ENCODE measurements around the gene RAD51B. TPM values are rescaled to one million over a fixed set of nuclear protein-coding genes. Genes with fewer than 3 reads are reported as not detected.

The RAD51B gene
- total RNA-seq, 1 experiment from 2014 or later, result 23.3 TPM

DNA sequence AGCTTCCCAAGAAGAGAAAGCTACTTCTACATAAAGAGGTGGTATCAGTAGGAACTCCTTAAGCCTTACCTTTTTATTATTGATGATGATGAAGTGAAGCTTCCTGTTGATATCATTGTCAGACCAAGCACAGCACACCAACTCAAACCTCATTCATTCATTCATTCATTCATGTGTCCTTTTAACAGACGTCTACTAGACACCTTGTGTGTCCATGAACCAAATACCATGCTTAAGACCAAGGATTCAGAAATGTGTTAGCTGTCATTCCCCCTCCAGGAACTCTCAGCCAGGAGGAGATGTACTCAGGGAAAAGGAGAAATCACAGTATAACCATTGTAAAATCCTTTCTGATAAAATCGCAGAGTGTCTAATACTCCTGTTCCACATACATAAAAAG, 778.5 kb downstream of the RAD51B start:
- intact Hi-C loops (cut with micrococcal nuclease; ENCODE audit: unreplicated experiment), result no loop called here
- H3K27ac ChIP-seq (ENCODE audit: low read depth, low read length, poor library complexity, severe bottlenecking), result no peak overlapping the region
- no peak for DNase-seq (ENCODE audit: low spot score)
- TF ChIP-seq, protein P1, sequence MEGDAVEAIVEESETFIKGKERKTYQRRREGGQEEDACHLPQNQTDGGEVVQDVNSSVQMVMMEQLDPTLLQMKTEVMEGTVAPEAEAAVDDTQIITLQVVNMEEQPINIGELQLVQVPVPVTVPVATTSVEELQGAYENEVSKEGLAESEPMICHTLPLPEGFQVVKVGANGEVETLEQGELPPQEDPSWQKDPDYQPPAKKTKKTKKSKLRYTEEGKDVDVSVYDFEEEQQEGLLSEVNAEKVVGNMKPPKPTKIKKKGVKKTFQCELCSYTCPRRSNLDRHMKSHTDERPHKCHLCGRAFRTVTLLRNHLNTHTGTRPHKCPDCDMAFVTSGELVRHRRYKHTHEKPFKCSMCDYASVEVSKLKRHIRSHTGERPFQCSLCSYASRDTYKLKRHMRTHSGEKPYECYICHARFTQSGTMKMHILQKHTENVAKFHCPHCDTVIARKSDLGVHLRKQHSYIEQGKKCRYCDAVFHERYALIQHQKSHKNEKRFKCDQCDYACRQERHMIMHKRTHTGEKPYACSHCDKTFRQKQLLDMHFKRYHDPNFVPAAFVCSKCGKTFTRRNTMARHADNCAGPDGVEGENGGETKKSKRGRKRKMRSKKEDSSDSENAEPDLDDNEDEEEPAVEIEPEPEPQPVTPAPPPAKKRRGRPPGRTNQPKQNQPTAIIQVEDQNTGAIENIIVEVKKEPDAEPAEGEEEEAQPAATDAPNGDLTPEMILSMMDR (conservative IDR thresholded peaks at IDR 0.05; ENCODE audit: low read depth, low read length), result no peak
- TF ChIP-seq EZH2 (IDR thresholded peaks at IDR 0.05; ENCODE audit: borderline replicate concordance, low read depth, low read length, poor library complexity, severe bottlenecking), result no peak
- POLR2A ChIA-PET (ENCODE audit: low non-redundant PET), result no interaction called here
- H3K36me3 ChIP-seq (ENCODE audit: insufficient read depth, low read length, poor library complexity, severe bottlenecking), result no peaks in the 10 kb centered on the region
- BruUV-seq (replicated peaks), result no TSS peak
- H3K4me1 ChIP-seq (ENCODE audit: insufficient read depth, low read length, poor library complexity, severe bottlenecking), result peaks cover 14% of the 10 kb centered on the region
- H3K27me3 ChIP-seq (replicated peaks; ENCODE audit: insufficient read depth, low read depth, low read length, poor library complexity), result no peaks in the 10 kb centered on the region
- H3K4me3 ChIP-seq (ENCODE audit: low read depth, low read length, poor library complexity, severe bottlenecking), result no peak overlapping the region
- H3K9me3 ChIP-seq (ENCODE audit: low read depth, low read length, poor library complexity, severe bottlenecking), result no peaks in the 10 kb centered on the region
- CTCF ChIA-PET, result no interaction called here

DNA sequence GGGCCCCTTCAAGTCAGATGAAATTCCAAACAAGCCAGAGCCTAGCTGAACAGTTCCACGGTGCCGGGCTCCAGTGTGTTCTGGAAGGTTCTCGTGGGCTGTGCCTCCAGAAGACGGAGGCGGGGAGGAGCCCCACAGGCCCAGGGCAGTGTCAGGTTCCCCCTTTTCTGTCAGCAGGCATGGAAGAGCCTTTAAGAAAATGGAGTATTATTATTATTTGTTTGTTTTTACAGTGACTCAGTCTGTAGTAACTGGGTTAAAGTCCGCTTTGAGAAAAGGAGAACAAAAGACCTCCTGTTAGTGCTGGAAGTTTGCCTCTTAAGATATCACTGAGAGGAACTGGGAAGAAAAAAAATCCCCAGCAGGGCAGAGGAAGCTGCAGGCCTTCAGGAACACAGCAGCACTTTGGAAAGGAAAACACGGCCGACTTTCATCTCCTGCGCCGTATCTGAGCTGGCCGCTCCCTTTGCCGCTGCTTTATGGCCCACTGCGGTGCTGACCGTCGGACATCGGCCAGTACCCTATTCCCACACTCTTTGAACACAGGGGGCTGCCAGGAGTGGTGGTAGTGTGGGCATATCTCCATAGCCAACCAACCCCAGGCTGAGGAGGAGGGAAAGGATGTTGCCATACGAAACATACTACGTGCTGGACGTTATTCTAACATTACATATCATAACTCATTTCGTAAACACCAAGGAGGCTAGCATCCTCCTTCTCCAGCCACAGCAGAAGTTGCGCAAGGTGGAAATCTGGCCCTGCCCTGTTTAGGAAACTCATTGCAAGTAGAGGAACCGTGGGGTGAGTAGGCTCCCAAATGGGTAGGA, 779.3 kb downstream of the RAD51B start:
- ChIA-PET CTCF (no interaction called here), POLR2A (ENCODE audit: low non-redundant PET) (no interaction called here)
- TF ChIP-seq, protein P1 (conservative IDR thresholded peaks at IDR 0.05; ENCODE audit: low read depth, low read length), result no peak
- no peak for TF ChIP-seq EZH2 (IDR thresholded peaks at IDR 0.05; ENCODE audit: borderline replicate concordance, low read depth, low read length, poor library complexity, severe bottlenecking)
- Histone ChIP-seq H3K4me3 (ENCODE audit: low read depth, low read length, poor library complexity, severe bottlenecking) (no peak overlapping the region), H3K9me3 (ENCODE audit: low read depth, low read length, poor library complexity, severe bottlenecking) (no peaks in the 10 kb centered on the region), H3K36me3 (ENCODE audit: insufficient read depth, low read length, poor library complexity, severe bottlenecking) (no peaks in the 10 kb centered on the region), H3K27ac (ENCODE audit: low read depth, low read length, poor library complexity, severe bottlenecking) (no peak overlapping the region), H3K4me1 (ENCODE audit: insufficient read depth, low read length, poor library complexity, severe bottlenecking) (peaks cover 14% of the 10 kb centered on the region), H3K27me3 (replicated peaks; ENCODE audit: insufficient read depth, low read depth, low read length, poor library complexity) (no peaks in the 10 kb centered on the region)
- DNase-seq (ENCODE audit: low spot score), result no peak
- no TSS peak for BruUV-seq (replicated peaks)
- intact Hi-C loops (cut with micrococcal nuclease; ENCODE audit: unreplicated experiment), result no loop called here

DNA sequence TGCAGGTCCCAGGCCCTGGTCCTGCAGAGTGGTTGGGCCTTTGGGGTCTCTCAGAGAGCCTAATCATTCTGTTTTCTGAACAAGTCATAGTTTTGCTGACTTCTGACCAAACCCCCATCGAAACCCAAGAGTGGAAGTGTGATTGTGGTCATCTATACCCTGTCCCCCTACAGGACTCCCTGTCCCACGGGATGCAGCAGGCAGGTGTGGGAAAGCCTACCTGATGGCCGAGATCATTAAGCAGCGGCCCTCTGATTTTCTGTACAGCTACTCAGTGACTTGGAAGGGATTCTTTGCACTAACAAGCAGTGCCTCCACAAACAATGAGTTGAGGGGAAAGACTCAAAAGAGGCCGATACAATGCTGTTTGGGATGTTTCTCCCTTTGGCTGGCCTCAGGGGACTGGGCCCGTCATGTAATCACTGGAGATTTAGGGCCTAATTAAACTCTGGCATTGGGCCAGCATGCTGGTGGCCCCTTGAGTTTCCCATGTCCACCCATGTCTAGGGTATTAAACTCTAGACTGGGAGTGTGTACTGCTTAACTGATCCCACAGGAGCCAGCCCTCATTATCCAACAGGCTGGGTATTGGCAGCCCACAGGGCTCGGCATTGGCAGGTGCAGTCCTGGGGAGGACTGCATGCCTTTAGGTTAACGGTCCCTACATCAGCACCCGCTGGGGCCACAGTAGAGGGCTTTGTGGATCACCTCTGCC, 780.5 kb downstream of the RAD51B start:
- Histone ChIP-seq H3K27ac (ENCODE audit: low read depth, low read length, poor library complexity, severe bottlenecking) (no peak overlapping the region), H3K4me3 (ENCODE audit: low read depth, low read length, poor library complexity, severe bottlenecking) (no peak overlapping the region), H3K9me3 (ENCODE audit: low read depth, low read length, poor library complexity, severe bottlenecking) (no peaks in the 10 kb centered on the region), H3K4me1 (ENCODE audit: insufficient read depth, low read length, poor library complexity, severe bottlenecking) (peaks cover 10% of the 10 kb centered on the region), H3K27me3 (replicated peaks; ENCODE audit: insufficient read depth, low read depth, low read length, poor library complexity) (no peaks in the 10 kb centered on the region), H3K36me3 (ENCODE audit: insufficient read depth, low read length, poor library complexity, severe bottlenecking) (no peaks in the 10 kb centered on the region)
- POLR2A ChIA-PET (ENCODE audit: low non-redundant PET), result no interaction called here
- TF ChIP-seq, protein P1 (conservative IDR thresholded peaks at IDR 0.05; ENCODE audit: low read depth, low read length), result no peak
- no peak for TF ChIP-seq EZH2 (IDR thresholded peaks at IDR 0.05; ENCODE audit: borderline replicate concordance, low read depth, low read length, poor library complexity, severe bottlenecking)
- CTCF ChIA-PET, result no interaction called here
- no peak for DNase-seq (ENCODE audit: low spot score)
- BruUV-seq (replicated peaks), result no TSS peak
- intact Hi-C loops (cut with micrococcal nuclease; ENCODE audit: unreplicated experiment), result no loop called here

All from A673 (cell line).